TTC549 (cell line): ENCODE measurements around the gene RAB5B.
"Not testable (repeated sequence)": the region's sequence is repeated elsewhere in the genome, so short reads cannot be mapped to it uniquely, and the experiment has no call there.

Experiments
- FAIRE-seq: peaks from 2 replicates; lab custom pipeline; 2012; peaks lifted over from hg19 to GRCh38; lab: Jason Lieb, UNC

The RAB5B gene

GRCh38 chr12:55984861-55985260 is 11.0 kb downstream of the RAB5B start:
- FAIRE-seq = no peak

- FAIRE-seq = no peak
These were observed 11.5 kb downstream of the RAB5B start for GRCh38 chr12:55985341-55985740.

GRCh38 chr12:55985976-55986375 is 12.1 kb downstream of the RAB5B start:
- not testable (repeated sequence) for FAIRE-seq

DNA sequence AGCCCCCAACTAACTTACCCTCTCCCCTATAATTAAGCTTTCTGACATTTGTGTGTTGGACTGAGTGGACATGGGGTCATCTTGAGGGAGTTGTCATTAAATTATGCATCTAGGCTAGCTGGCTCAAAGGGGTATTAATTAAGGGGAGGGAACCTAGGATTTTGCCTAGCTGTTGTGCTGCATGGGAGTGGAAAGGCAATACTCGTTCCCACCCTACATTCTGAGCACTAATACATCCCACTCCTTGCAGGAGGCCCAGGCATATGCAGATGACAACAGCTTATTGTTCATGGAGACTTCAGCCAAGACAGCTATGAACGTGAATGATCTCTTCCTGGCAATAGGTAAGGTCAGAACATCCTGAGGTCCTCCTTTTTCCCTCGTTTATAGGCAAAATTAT is 17.2 kb downstream of the RAB5B start:
- FAIRE-seq = no peak

GRCh38 chr12:55993230-55993853 is 19.5 kb downstream of the RAB5B start:
- FAIRE-seq = no peak

GRCh38 chr12:55995366-55995765 is 21.5 kb downstream of the RAB5B start:
- FAIRE-seq = no peak

DNA sequence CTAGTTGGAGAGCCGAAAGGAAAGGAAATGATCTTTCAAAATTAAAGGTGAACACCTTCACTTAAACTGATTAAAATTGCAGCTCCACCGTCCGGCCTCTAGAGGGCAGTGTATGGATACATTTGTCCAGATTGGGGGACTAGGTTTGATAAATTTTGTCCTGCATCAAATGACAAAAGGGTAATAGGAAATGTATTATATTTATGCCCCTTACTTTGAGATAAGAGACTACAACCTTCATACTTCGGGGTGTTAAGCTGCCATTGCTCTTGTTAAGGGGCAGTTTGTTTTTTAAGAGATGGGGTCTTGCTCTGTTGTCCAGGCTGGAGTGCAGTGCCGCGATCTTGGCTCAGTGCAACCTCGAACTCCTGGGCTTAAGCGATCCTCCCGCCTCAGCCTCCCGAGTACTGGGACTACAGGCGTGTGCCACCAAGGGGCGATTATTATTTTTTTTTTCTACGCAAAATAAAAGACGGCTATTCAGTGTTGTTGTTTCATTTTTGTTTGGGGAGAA is 22.4 kb downstream of the RAB5B start:
- FAIRE-seq = peak; percentile 52

DNA sequence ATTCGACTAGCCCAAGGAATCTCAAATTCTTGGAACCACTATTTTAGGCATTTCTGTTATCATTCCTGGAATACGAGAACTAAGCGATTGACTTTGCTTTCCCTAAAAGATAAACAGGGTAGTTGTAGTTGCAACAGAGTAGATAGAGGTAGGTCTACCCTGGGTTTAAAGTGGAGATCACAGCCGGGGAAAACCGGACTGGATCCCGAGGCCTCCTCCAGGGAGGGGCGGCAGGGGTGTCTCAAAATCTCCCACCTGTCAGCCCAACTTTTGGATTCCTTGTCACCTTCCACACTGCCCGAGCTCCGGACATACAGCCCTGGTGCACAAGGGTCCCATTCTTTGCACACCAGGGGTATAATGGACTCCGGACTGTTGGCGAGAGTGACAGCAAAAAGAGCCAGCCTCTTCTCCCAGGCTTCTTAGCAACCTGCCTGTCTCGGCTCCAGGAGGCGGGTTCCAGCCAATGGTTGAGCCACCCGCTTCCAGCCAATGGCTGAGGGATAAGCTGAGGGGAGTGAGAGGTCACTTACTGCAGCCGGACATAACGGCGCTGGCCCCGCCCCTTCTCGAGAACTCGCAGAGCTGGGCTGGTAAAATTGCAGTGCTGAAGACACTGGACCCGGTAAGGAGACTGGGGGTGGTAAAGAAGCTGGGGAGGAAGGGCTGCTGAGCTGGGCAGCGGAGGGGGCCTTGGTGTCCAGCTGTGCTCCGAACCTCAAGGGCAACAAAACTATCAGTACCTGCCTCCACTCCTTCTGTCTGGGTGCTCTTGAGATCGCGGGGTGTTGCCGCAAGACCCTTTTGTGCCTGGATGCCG is 23.0 kb downstream of the RAB5B start, which contains the start of gene SUOX:
TSS of gene SUOX (plus strand) at position 562 of the 820 bp plus-strand sequence. CDS start 4,946 bp downstream, outside the sequence.
- peak; percentile 94 for FAIRE-seq

- no peak for FAIRE-seq
These were observed 23.6 kb downstream of the RAB5B start for GRCh38 chr12:55997535-55997859.

GRCh38 chr12:55999522-55999921 is 25.6 kb downstream of the RAB5B start:
- FAIRE-seq = not testable (repeated sequence)

GRCh38 chr12:55999999-56000540 is 26.2 kb downstream of the RAB5B start:
- not testable (repeated sequence) for FAIRE-seq

GRCh38 chr12:56001487-56002100 is 27.7 kb downstream of the RAB5B start:
- no peak for FAIRE-seq

DNA sequence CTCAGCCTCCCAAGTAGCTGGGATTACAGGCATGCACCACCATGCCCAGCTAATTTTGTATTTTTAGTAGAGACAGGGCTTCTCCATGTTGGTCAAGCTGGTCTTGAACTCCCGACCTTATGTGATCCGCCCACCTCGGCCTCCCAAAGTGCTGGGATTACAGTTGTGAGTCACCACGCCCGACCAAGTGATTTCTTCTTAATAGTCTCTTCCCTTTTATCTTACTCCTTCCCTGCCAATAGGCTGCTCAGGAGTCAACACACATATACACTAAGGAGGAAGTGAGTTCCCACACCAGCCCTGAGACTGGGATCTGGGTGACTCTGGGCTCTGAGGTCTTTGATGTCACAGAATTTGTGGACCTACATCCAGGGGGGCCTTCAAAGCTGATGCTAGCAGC is 29.5 kb downstream of the RAB5B start:
- not testable (repeated sequence) for FAIRE-seq

GRCh38 chr12:56004211-56004610 is 30.3 kb downstream of the RAB5B start:
- FAIRE-seq = no peak

- no peak for FAIRE-seq
These were observed 34.0 kb downstream of the RAB5B start for GRCh38 chr12:56007564-56008559.

GRCh38 chr12:56010111-56010570 is 36.3 kb downstream of the RAB5B start:
- no peak for FAIRE-seq

DNA sequence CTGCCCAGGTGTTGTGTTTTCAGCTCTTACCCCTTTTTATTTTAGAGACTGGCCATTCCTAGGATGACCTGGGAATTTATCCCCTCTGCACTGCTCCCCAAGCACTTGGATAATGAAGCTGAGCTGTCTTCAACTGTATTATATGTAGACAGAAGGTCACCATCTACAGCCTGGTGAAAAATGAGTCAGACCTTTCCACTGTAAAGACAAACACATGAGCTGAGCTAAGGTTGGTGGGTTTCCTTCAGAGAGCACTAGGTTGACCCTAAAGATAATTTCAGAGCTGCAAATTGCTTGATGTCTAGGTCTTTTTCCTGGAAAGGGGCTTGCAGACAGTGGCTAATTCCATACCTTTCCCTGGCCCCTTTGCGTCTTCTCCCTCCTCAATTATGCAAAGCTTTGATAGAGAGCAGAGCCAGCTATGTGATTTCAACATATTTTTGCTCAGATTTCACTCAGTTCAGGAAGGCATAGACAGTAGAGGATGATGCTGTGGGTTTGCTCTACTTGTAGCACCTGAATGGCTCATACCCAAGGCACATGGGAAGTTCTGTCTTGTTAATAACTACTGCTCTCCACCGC is 37.7 kb downstream of the RAB5B start:
- FAIRE-seq = no peak

GRCh38 chr12:56013482-56013881 is 39.6 kb downstream of the RAB5B start:
- no peak for FAIRE-seq

GRCh38 chr12:56014205-56014604 is 40.3 kb downstream of the RAB5B start:
- no peak for FAIRE-seq

GRCh38 chr12:56017181-56017580 is 43.3 kb downstream of the RAB5B start:
- FAIRE-seq = no peak

DNA sequence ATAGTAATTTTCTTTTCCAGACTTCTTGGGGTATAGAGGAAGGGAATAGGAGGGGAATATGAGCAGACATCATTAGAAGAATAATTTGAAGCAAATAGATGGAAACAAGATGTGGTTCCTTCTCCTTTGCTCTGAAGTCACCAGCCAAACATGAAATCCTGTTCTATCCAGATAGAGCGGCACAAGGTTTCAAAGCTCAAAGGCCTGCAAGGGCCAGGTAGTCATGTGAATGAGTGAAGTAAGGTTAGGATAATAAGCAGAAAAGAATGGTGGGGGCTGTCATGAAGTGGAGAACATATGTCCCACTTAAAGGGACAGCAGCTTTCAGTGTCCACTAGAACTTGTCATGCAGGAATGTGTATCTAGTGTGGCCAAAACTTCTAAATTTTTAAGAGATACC is 44.5 kb downstream of the RAB5B start:
- no peak for FAIRE-seq
